Ishikawa (cell line): ENCODE measurements around the gene C11orf16.

Experiments used
- CEBPB ChIP-seq: IDR thresholded peaks from 2 replicates; pipeline ENCODE4 v1.6.1; 2012
- EGR1 ChIP-seq: IDR thresholded peaks from 2 replicates; pipeline ENCODE4 v1.6.1; 2012
- EP300 ChIP-seq: IDR thresholded peaks from 2 replicates; pipeline ENCODE4 v1.6.1; 2012; ENCODE audit warnings: borderline replicate concordance
- FOXM1 ChIP-seq: IDR thresholded peaks from 2 replicates; pipeline ENCODE4 v1.6.1; 2012; ENCODE audit warnings: low read depth, borderline replicate concordance
- NFIC ChIP-seq: IDR thresholded peaks from 2 replicates; pipeline ENCODE4 v1.6.1; 2012
- TAF1 ChIP-seq: IDR thresholded peaks from 2 replicates; pipeline ENCODE4 v1.6.1; 2012; ENCODE audit warnings: low read depth, mild to moderate bottlenecking
- TCF12 ChIP-seq: IDR thresholded peaks from 2 replicates; pipeline ENCODE4 v1.6.1; 2012; ENCODE audit warnings: low read depth
- YY1 ChIP-seq: IDR thresholded peaks from 2 replicates; pipeline ENCODE4 v1.6.1; 2012; ENCODE audit warnings: low read depth
- TF ChIP-seq, protein P1 (sequence below): IDR thresholded peaks from 2 replicates; pipeline ENCODE4 v1.6.1; 2012
- TF ChIP-seq, protein P2 (sequence below): IDR thresholded peaks from 2 replicates; pipeline ENCODE4 v1.6.1; 2012; ENCODE audit warnings: low read depth, mild to moderate bottlenecking
- TF ChIP-seq, protein P3 (sequence below): IDR thresholded peaks from 2 replicates; pipeline ENCODE4 v1.6.1; 2012

DNA sequence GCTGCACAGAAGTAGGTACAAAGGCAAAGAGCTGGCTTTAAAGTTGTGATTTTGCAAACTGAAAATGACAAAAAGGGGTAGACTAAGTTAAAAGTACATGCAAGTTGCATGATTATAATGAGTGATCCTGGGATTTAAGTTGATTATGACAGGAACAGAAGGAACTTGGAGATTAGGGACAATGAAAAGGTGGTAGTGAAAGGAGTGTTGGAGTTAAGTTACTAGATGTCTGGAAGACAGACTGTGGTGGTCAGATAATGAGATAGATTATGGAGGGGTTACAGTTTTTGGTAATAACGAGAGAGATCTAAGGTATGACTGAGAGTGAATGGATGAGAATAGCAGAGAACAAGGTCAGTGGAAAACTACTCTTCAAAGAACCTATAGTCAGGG lies 39.2 kb upstream of the C11orf16 start:
- TF ChIP-seq, protein P1, sequence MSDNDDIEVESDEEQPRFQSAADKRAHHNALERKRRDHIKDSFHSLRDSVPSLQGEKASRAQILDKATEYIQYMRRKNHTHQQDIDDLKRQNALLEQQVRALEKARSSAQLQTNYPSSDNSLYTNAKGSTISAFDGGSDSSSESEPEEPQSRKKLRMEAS, result no peak
- TF ChIP-seq EP300 (no peak), YY1 (no peak), FOXM1 (no peak), TCF12 (no peak), CEBPB (no peak), NFIC (no peak), EGR1 (no peak), TAF1 (no peak)
- TF ChIP-seq, protein P2, sequence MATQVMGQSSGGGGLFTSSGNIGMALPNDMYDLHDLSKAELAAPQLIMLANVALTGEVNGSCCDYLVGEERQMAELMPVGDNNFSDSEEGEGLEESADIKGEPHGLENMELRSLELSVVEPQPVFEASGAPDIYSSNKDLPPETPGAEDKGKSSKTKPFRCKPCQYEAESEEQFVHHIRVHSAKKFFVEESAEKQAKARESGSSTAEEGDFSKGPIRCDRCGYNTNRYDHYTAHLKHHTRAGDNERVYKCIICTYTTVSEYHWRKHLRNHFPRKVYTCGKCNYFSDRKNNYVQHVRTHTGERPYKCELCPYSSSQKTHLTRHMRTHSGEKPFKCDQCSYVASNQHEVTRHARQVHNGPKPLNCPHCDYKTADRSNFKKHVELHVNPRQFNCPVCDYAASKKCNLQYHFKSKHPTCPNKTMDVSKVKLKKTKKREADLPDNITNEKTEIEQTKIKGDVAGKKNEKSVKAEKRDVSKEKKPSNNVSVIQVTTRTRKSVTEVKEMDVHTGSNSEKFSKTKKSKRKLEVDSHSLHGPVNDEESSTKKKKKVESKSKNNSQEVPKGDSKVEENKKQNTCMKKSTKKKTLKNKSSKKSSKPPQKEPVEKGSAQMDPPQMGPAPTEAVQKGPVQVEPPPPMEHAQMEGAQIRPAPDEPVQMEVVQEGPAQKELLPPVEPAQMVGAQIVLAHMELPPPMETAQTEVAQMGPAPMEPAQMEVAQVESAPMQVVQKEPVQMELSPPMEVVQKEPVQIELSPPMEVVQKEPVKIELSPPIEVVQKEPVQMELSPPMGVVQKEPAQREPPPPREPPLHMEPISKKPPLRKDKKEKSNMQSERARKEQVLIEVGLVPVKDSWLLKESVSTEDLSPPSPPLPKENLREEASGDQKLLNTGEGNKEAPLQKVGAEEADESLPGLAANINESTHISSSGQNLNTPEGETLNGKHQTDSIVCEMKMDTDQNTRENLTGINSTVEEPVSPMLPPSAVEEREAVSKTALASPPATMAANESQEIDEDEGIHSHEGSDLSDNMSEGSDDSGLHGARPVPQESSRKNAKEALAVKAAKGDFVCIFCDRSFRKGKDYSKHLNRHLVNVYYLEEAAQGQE, result no peak
- TF ChIP-seq, protein P3, sequence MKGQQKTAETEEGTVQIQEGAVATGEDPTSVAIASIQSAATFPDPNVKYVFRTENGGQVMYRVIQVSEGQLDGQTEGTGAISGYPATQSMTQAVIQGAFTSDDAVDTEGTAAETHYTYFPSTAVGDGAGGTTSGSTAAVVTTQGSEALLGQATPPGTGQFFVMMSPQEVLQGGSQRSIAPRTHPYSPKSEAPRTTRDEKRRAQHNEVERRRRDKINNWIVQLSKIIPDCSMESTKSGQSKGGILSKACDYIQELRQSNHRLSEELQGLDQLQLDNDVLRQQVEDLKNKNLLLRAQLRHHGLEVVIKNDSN, result no peak
